T-helper 2 cell treated with Interferon-gamma antibody and Interleukin-4, amounts not matched to agents 5 μg/mL and 100 μg/mL, for 36 hours (primary cell): Measurements from ENCODE around the gene LRRC52.

ENCODE experiments used
- DNase-seq: peaks from one replicate; pipeline ENCODE4 v3.0.0; 2021; ENCODE audit warnings: low spot score
- H3K27ac Mint-ChIP-seq: one replicate; pipeline ENCODE4 v1.8.0; 2021; ENCODE audit warnings: mild to moderate bottlenecking, mixed read lengths
- H3K27me3 Mint-ChIP-seq: one replicate; pipeline ENCODE4 v1.8.0; 2021; ENCODE audit warnings: low read depth, mixed read lengths
- H3K36me3 Mint-ChIP-seq: one replicate; pipeline ENCODE4 v1.8.0; 2021; ENCODE audit warnings: low read depth, mixed read lengths
- H3K4me1 Mint-ChIP-seq: one replicate; pipeline ENCODE4 v1.8.0; 2021; ENCODE audit warnings: low read depth, mixed read lengths
- H3K4me3 Mint-ChIP-seq: one replicate; pipeline ENCODE4 v1.8.0; 2022; ENCODE audit warnings: mild to moderate bottlenecking, moderate library complexity, mixed read lengths
- H3K9me3 Mint-ChIP-seq: one replicate; pipeline ENCODE4 v1.8.0; 2021; ENCODE audit warnings: mixed read lengths

Gene LRRC52

GRCh38 chr1:165612062-165612461 lies 68.3 kb downstream of the LRRC52 start:
- no peaks in the 10 kb centered on the region for H3K36me3 Mint-ChIP-seq

More at GRCh38 chr1:165612062-165612461, 68.3 kb downstream of the LRRC52 start:
- Mint-ChIP-seq H3K9me3 (peaks cover 3% of the 10 kb centered on the region), H3K27ac (no peak overlapping the region), H3K4me3 (no peak overlapping the region), H3K27me3 (peaks cover 31% of the 10 kb centered on the region), H3K4me1 (no peaks in the 10 kb centered on the region)
- no peak for DNase-seq
